ENCODE data around the gene VAV2.
A peak's percentile ranks its signal among the peaks of the same experiment; 100 is the strongest.

The VAV2 gene

GRCh38 chr9:133953976-133954709 is 38.0 kb downstream of the VAV2 start:
- Histone ChIP-seq H2BK120ac (ENCODE audit: low read depth, low read length) (no peak overlapping the region), H2BK15ac (ENCODE audit: low read length) (peak overlapping the region; percentile 78), H3K23ac (ENCODE audit: low read depth, low read length, poor library complexity) (peak overlapping the region; percentile 69), H3K36me3 (replicated peaks in 1 of 2; ENCODE audit: control insufficient read depth in 2 of 2, insufficient read depth in 2 of 2, low read length in 2 of 2) (peaks cover 0 to 11% of the 10 kb centered on the region in 2 donors), H3K9ac (ENCODE audit: low read depth, low read length, poor library complexity) (peak overlapping the region; percentile 60), H4K91ac (ENCODE audit: low read depth, low read length, poor library complexity) (peak overlapping the region; percentile 53), H2BK5ac (ENCODE audit: low read length) (no peak overlapping the region), H3K27ac (replicated peaks; ENCODE audit: low read length) (no peak overlapping the region), H3K18ac (ENCODE audit: low read length) (peak overlapping the region; percentile 77), H3K14ac (ENCODE audit: low read length) (no peak overlapping the region), H2AK5ac (ENCODE audit: low read depth, low read length) (peak overlapping the region; percentile 39), H3K79me1 (ENCODE audit: low read depth, low read length) (peaks cover 22% of the 10 kb centered on the region), H3K4me2 (ENCODE audit: insufficient read depth, low read length, poor library complexity, severe bottlenecking) (no peak overlapping the region), H4K8ac (ENCODE audit: low read depth, low read length) (no peak overlapping the region), H3K27me3 (ENCODE audit: control insufficient read depth in 3 of 3, insufficient read depth in 3 of 3, low read depth in 1 of 3, low read length in 3 of 3) (no peaks in the 10 kb centered on the region), H3K9me3 (replicated peaks in 1 of 2; ENCODE audit: control insufficient read depth in 2 of 2, insufficient read depth in 1 of 2, low read depth in 1 of 2, low read length in 2 of 2) (no peaks in the 10 kb centered on the region), H2BK12ac (ENCODE audit: low read length) (peak overlapping the region; percentile 84), H2AFZ (ENCODE audit: low read length) (no peak overlapping the region), H3K4ac (ENCODE audit: low read length) (peak overlapping the region; percentile 37), H3K4me3 (ENCODE audit: low read length in 2 of 2) (peak overlapping the region in 1 of 2 donors; percentile 33), H3K4me1 (ENCODE audit: control insufficient read depth in 2 of 2, insufficient read depth in 1 of 2, low read depth in 1 of 2, low read length in 2 of 2) (peaks cover 27 to 43% of the 10 kb centered on the region in 2 donors)
- no CpG with 5 or more reads among the region's 29 CpGs for WGBS, 2 donors (ENCODE audit: extremely low coverage in 2 of 2, insufficient read length in 2 of 2, insufficient replicate concordance in 1 of 2)
- DNase-seq (ENCODE audit: low spot score), result no peak

GRCh38 chr9:133953621-133953975 is 38.5 kb downstream of the VAV2 start:
- Histone ChIP-seq H3K79me1 (ENCODE audit: low read depth, low read length) (peaks cover 18% of the 10 kb centered on the region), H3K18ac (ENCODE audit: low read length) (no peak overlapping the region), H3K9ac (ENCODE audit: low read depth, low read length, poor library complexity) (no peak overlapping the region), H3K4me1 (ENCODE audit: control insufficient read depth in 2 of 2, insufficient read depth in 1 of 2, low read depth in 1 of 2, low read length in 2 of 2) (peaks cover 24 to 40% of the 10 kb centered on the region in 2 donors), H2BK12ac (ENCODE audit: low read length) (no peak overlapping the region), H3K27ac (replicated peaks; ENCODE audit: low read length) (no peak overlapping the region), H3K23ac (ENCODE audit: low read depth, low read length, poor library complexity) (no peak overlapping the region), H3K36me3 (replicated peaks in 1 of 2; ENCODE audit: control insufficient read depth in 2 of 2, insufficient read depth in 2 of 2, low read length in 2 of 2) (peaks cover 0 to 13% of the 10 kb centered on the region in 2 donors), H4K91ac (ENCODE audit: low read depth, low read length, poor library complexity) (no peak overlapping the region), H2BK15ac (ENCODE audit: low read length) (no peak overlapping the region), H3K4me2 (ENCODE audit: insufficient read depth, low read length, poor library complexity, severe bottlenecking) (no peak overlapping the region), H3K4ac (ENCODE audit: low read length) (no peak overlapping the region), H2BK120ac (ENCODE audit: low read depth, low read length) (no peak overlapping the region), H2AFZ (ENCODE audit: low read length) (no peak overlapping the region), H2AK5ac (ENCODE audit: low read depth, low read length) (no peak overlapping the region), H4K8ac (ENCODE audit: low read depth, low read length) (no peak overlapping the region), H3K27me3 (ENCODE audit: control insufficient read depth in 3 of 3, insufficient read depth in 3 of 3, low read depth in 1 of 3, low read length in 3 of 3) (no peaks in the 10 kb centered on the region), H3K9me3 (replicated peaks in 1 of 2; ENCODE audit: control insufficient read depth in 2 of 2, insufficient read depth in 1 of 2, low read depth in 1 of 2, low read length in 2 of 2) (no peaks in the 10 kb centered on the region), H2BK5ac (ENCODE audit: low read length) (peak overlapping the region; percentile 59), H3K14ac (ENCODE audit: low read length) (no peak overlapping the region), H3K4me3 (ENCODE audit: low read length in 2 of 2) (peak overlapping the region in 1 of 2 donors; percentile 33)
- no CpG with 5 or more reads among the region's 4 CpGs for whole genome bisulfite sequencing, 2 donors (ENCODE audit: extremely low coverage in 2 of 2, insufficient read length in 2 of 2, insufficient replicate concordance in 1 of 2)
- no peak for DNase-seq (ENCODE audit: low spot score)

GRCh38 chr9:133952598-133953550 is 39.2 kb downstream of the VAV2 start:
- Histone ChIP-seq H2BK12ac (ENCODE audit: low read length) (peak overlapping the region; percentile 19), H4K8ac (ENCODE audit: low read depth, low read length) (no peak overlapping the region), H2AFZ (ENCODE audit: low read length) (no peak overlapping the region), H3K23ac (ENCODE audit: low read depth, low read length, poor library complexity) (peak overlapping the region; percentile 52), H3K4me2 (ENCODE audit: insufficient read depth, low read length, poor library complexity, severe bottlenecking) (no peak overlapping the region), H3K4me3 (ENCODE audit: low read length in 2 of 2) (no peak overlapping the region), H3K18ac (ENCODE audit: low read length) (peak overlapping the region; percentile 45), H3K9ac (ENCODE audit: low read depth, low read length, poor library complexity) (no peak overlapping the region), H2BK120ac (ENCODE audit: low read depth, low read length) (no peak overlapping the region), H2AK5ac (ENCODE audit: low read depth, low read length) (no peak overlapping the region), H3K9me3 (replicated peaks in 1 of 2; ENCODE audit: control insufficient read depth in 2 of 2, insufficient read depth in 1 of 2, low read depth in 1 of 2, low read length in 2 of 2) (no peaks in the 10 kb centered on the region), H2BK15ac (ENCODE audit: low read length) (no peak overlapping the region), H3K14ac (ENCODE audit: low read length) (peak overlapping the region; percentile 67), H3K36me3 (replicated peaks in 1 of 2; ENCODE audit: control insufficient read depth in 2 of 2, insufficient read depth in 2 of 2, low read length in 2 of 2) (peaks cover 0 to 19% of the 10 kb centered on the region in 2 donors), H3K27ac (replicated peaks; ENCODE audit: low read length) (no peak overlapping the region), H3K79me1 (ENCODE audit: low read depth, low read length) (peaks cover 18% of the 10 kb centered on the region), H3K4me1 (ENCODE audit: control insufficient read depth in 2 of 2, insufficient read depth in 1 of 2, low read depth in 1 of 2, low read length in 2 of 2) (peaks cover 24 to 44% of the 10 kb centered on the region in 2 donors), H3K27me3 (ENCODE audit: control insufficient read depth in 3 of 3, insufficient read depth in 3 of 3, low read depth in 1 of 3, low read length in 3 of 3) (no peaks in the 10 kb centered on the region), H4K91ac (ENCODE audit: low read depth, low read length, poor library complexity) (no peak overlapping the region), H2BK5ac (ENCODE audit: low read length) (peak overlapping the region; percentile 59), H3K4ac (ENCODE audit: low read length) (no peak overlapping the region)
- no CpG with 5 or more reads among the region's 18 CpGs for WGBS, 2 donors (ENCODE audit: extremely low coverage in 2 of 2, insufficient read length in 2 of 2, insufficient replicate concordance in 1 of 2)
- DNase-seq (ENCODE audit: low spot score), result no peak

- H3K4me3 ChIP-seq (ENCODE audit: low read length in 2 of 2), result peak overlapping the region in 1 of 2 donors; percentile 9
- H3K36me3 ChIP-seq (replicated peaks in 1 of 2; ENCODE audit: control insufficient read depth in 2 of 2, insufficient read depth in 2 of 2, low read length in 2 of 2), result peaks cover 2 to 24% of the 10 kb centered on the region in 2 donors
- H3K4ac ChIP-seq (ENCODE audit: low read length), result no peak overlapping the region
- H3K9me3 ChIP-seq (replicated peaks in 1 of 2; ENCODE audit: control insufficient read depth in 2 of 2, insufficient read depth in 1 of 2, low read depth in 1 of 2, low read length in 2 of 2), result no peaks in the 10 kb centered on the region
- H3K27ac ChIP-seq (replicated peaks; ENCODE audit: low read length), result no peak overlapping the region
- no peak overlapping the region for H3K9ac ChIP-seq (ENCODE audit: low read depth, low read length, poor library complexity)
- no CpG with 5 or more reads among the region's 8 CpGs for WGBS, 2 donors (ENCODE audit: extremely low coverage in 2 of 2, insufficient read length in 2 of 2, insufficient replicate concordance in 1 of 2)
- no peak overlapping the region for H4K8ac ChIP-seq (ENCODE audit: low read depth, low read length)
- H3K18ac ChIP-seq (ENCODE audit: low read length), result no peak overlapping the region
- no peak overlapping the region for H2BK5ac ChIP-seq (ENCODE audit: low read length)
- no peak overlapping the region for H4K91ac ChIP-seq (ENCODE audit: low read depth, low read length, poor library complexity)
- no peak overlapping the region for H2AFZ ChIP-seq (ENCODE audit: low read length)
- no peak overlapping the region for H2BK12ac ChIP-seq (ENCODE audit: low read length)
- H2AK5ac ChIP-seq (ENCODE audit: low read depth, low read length), result no peak overlapping the region
- H3K4me2 ChIP-seq (ENCODE audit: insufficient read depth, low read length, poor library complexity, severe bottlenecking), result no peak overlapping the region
- no peaks in the 10 kb centered on the region for H3K27me3 ChIP-seq (ENCODE audit: control insufficient read depth in 3 of 3, insufficient read depth in 3 of 3, low read depth in 1 of 3, low read length in 3 of 3)
- no peak overlapping the region for H2BK120ac ChIP-seq (ENCODE audit: low read depth, low read length)
- peaks cover 14 to 30% of the 10 kb centered on the region in 2 donors for H3K4me1 ChIP-seq (ENCODE audit: control insufficient read depth in 2 of 2, insufficient read depth in 1 of 2, low read depth in 1 of 2, low read length in 2 of 2)
- no peak overlapping the region for H3K14ac ChIP-seq (ENCODE audit: low read length)
- H3K23ac ChIP-seq (ENCODE audit: low read depth, low read length, poor library complexity), result peak overlapping the region; percentile 34
- H3K79me1 ChIP-seq (ENCODE audit: low read depth, low read length), result peaks cover 13% of the 10 kb centered on the region
- no peak for DNase-seq (ENCODE audit: low spot score)
- H2BK15ac ChIP-seq (ENCODE audit: low read length), result no peak overlapping the region
Measured at GRCh38 chr9:133951265-133951664, 40.9 kb downstream of the VAV2 start.

Measured in neuronal stem cell (in vitro differentiated cells).